ENCODE results near the gene NOXRED1.

The NOXRED1 gene

DNA sequence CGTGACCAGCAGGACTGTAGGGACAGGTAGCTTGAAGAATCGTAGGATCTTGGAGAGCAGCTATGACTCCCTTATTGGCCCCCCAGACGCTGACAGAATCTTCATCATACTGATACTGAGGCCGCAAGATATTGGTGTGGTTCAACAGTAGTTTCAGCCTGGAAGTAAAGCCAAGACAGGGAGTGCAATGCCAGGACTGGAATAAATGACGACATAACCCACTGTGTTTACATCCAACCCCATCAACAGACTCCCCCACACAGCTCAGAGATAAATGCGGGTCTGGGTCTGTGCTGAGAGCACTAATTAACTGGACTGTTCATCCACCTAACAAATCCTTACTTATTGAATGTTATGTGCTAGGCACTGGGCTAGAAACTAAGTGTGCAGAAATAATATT is 16.6 kb downstream of the NOXRED1 start:
- DNase-seq, result no peak

DNA sequence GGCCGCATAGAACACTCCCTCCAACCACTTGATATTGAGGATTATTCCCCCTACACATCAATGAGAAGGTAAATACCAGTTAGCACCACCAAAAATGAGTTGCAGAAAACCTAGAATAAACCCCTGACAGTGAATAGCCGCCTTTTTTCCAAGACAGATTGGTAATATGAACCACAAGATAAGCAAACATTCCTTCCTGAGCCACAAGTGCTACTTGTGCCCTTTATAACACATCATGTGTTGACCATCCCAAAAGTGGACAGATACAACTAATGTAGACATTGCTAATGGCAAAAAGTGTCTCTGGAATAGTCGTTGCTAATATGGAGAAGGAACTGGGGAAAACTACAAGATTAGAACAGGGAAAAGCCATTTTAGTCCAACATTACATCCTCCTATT is 17.2 kb downstream of the NOXRED1 start:
- DNase-seq, result no peak

DNA sequence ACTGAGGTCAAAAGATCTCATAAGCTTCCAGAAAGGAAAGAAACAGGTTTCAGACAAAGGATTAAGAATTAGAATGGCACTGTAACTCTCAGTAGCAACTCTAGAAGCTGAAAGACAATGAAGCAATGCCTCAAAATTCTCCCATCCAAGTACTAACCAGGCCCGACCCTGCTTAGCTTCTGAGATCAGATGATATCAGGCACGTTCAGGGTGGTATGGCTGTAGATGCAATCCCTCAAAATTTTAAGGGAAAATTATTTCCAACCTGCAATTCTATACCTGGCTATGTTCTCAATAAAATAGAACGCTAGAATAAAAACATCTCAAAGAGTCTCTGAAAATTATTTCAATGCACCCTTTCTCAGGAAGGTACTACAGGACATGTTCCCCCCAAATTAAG is 19.6 kb downstream of the NOXRED1 start:
- no peak for DNase-seq

DNA sequence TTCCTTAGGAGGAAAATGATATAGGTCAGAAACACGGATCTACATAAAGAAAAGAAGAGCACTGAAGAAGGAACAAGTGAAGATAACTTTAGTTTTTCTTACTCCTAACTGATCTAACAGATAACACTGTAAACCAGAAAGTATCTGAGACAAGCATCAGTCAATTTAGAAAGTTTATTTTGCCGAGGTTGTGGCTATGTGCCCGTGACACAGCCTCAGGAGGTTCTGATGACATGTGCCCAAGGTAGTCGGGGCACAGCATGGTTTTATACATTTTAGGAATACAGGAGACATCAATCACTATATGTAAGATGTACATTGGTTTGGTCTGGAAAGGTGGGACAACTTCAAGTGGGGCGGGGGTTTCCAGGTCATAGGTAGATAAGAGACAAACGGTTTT is 23.1 kb downstream of the NOXRED1 start:
- no peak for DNase-seq

DNA sequence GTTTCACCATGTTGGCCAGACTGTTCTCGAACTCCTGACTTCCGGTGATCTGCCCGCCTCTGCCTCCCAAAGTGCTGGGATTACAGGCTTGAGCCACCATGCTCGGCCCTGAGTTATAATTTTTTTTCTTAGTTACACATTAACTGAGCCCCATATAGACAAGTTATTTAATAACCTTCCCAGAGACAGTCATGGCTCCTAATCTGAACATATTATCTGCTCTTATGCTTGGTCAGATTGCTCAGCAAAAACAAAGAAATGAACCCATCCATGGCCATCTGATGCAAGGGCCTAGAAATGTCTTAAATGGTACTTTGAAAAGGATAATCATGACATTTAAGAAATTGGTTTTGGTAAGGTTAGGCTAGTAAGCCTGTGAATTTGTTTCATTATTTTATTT is 33.1 kb downstream of the NOXRED1 start:
- DNase-seq, result no peak

DNA sequence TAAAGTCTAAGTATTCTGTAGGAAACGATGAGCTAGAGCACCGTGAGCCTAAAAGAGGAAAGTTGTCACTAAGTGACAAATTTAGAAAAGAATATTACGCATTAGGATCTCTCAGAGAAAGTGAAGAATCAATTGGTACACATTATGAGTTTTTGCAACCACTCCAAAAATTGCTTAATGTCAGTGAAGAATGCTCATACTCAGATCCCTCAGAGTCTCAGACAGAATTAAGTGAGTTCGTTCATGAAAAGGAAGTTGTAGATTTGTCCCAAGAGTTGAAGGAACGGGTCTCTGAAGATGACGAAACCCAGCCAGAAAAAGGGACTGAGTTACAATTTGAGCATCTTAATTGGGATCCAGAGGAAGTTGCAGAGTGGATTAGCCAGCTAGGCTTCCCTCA is 44.6 kb downstream of the NOXRED1 start:
- no peak for DNase-seq

DNA sequence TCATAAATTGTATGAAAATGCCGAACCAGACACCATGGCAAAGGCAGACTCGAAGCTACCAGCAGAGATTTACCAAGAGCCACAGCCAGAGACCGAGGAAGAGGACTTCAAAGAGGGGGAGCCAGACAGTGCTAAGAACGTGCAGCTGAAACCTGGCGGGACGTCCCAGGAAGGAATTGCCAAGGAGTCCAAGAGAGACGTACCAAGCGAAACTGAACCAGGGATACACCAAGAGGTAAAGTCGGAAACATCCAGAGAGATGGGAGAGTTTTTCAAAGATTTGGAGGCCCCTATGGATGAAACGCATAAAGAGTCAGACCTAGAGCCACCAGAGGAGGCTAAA is 45.9 kb downstream of the NOXRED1 start:
- DNase-seq, result no peak

DNA sequence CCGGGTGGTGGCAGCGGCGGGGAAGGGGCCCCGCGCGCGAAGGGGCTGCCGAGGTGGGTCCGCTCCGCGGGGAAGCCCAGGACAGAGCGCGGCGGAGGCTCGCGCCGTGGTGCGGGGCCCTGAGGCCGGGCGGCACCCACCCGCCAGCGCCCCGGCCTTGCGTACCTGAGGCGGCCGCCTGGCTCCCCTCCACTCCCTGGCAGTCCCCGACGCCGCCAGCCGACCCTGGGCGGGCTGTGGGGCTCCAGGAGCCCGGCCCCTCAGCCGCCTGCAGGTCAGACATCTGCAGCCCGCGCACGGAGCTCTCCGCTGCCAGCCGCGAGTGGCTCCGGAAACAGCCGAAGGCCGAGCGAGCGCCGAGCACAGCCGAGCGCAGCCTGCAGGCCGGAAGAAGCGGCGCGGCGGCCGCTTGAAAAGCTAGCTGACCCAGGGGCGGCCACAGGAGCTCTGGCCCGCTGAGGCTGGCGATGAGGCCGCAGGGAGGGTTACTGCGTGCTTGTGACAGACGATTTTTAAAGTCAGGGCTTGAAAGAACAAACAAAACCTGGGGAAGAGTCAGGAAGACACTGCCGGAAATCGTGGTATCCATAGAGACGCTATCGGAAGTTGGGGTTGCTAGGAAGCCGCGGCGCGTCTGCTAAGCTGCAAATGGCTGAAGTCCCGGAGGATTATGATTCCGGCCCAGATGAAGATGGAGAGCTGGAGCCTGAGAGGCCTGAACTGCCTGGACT is 46.4 kb downstream of the NOXRED1 start, which contains the start of the genes SAMD15 and TMED8:
Gene SAMD15, plus strand, starts transcription at position 609 of the 731 bp plus-strand sequence. Its CDS starts 40 bp downstream, at position 649.
Gene TMED8, minus strand, starts transcription at position 324 of the 731 bp plus-strand sequence. Its CDS starts 41 bp downstream, at position 283.
- DNase-seq, result peak; percentile 88

DNA sequence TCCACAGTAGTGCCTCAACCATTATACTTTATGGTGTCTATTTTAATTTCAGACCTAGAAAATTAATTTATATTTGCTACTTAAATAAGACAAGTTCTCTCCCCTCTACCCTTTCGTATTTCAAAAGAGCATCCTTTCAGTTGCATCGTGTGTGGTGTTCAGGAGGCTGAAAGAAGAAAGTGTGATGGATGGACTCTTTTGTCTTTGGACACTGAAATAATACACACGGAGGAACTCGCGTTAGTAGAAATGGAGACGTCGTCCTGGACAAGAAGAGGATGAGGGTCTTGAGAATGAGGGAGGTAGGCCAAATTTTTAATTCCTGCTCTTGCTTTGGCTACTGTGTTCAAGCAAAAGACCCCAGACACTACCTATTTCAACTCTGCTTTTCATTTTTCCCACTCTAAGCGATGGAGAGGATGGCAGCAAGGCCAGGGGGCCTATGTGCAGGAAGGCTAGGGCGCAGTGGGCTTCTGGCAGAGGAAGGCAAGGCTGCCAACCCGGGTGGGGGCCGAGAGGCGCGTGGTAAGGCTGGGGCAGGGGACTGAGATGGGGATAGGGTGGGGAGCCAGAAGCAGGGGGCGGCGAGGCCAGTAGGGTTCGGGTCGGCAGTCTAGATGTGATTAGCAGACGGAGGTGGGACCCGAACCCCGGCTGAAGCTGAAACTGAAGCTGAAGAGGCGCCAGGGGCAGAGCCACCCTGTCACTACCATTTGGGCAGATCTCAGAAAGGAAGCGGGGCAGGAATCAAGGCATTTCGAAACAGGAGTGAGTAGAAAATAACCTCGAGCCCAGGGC is 47.2 kb downstream of the NOXRED1 start:
- peak; percentile 55 for DNase-seq

DNA sequence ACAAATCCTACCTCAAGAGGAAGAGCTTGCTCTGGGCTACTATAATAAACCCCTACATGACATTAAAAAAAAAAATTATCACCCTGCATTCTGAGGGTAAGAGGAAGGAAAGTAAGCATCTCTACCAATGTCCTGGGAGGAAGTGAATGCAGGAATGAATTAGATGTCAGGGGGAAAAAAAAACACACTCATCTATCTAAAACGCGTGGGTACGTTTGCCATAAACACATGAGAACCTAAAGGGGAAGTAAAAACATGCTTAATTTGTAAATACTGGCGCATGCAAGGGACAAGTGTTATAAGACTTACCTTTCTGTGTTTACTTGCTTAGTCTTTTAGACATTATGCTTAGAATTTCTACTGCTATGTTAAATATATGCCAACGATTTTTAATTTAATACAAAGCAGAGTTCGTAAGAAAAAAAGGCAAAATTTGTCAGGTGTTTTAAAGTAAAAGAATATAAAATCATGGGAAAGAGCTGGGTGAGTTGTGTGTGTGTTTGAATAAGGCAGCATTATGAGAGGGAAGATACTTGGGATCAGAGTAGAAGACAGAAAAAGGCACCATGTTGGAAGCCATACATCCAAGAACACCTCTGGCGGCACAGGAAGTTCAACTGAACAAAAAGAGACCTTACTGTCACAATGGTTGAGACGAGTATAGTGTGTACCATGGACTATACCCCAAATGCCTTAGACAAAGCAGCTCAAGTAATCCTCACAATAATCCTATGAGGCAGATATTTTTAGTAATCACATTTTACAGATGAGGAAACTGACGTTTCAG is 48.0 kb downstream of the NOXRED1 start:
- DNase-seq, result no peak

DNA sequence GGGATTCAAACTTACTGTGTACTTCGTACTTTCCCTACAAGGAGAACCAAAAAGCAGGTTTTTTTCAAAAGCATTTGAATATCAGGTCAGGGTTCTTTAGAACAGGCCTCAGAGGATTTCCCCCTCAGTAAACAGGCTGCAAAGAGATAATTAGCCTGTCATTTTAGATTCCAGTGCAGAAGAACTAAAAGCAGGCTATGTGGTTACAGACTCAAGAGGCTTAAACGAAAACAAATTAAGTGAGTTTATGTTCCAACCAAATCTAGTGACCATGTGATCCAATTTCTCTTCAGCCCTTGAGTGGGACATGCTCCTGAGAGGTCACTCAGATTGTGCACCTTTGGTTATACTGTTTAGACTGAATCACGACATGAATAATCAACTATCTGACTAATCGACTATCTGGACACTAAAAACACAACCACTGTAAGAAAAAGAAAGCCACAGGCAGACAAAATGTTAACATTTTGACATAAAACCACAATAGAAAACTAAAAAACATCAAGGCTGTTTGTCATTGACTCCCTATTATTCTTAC is 51.0 kb downstream of the NOXRED1 start:
- no peak for DNase-seq

DNA sequence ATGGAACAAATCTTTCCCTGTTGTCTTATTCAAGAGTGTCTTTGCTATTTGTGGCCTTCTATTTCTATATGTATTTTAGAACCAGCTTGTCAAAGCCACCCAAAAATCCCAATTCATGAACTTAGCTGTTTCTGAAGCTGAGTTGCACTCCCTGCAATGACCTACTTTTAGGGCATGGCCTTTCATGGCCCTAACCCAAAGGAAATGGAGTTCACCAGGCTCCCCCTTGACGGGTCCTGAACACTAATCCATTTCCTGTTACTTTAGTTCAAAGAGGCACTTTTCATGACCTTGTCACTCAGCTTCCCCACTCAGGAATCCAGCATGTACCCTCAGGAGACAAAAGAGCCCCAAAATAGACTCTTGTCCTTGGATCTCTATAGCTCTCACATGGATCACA is 54.0 kb downstream of the NOXRED1 start:
- no peak for DNase-seq

DNA sequence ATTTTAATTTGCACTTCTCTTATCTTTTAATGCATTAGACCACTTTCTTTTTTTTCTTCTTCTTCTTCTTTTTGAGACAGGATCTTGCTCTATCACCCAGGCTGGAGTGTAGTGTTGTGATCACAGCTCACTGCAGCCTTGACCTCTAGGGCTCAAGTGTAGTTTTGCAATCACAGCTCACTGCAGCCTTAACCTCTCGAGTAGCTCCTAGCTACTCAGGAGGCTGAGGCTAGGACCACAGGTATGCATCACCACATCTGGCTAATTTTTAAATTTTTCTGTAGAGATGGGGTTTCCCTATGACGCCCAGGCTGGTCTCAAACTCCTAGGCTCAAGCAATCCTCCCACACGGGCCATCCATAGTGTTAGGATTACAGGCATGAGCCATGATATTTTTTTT is 59.2 kb downstream of the NOXRED1 start:
- DNase-seq, result no peak

DNA sequence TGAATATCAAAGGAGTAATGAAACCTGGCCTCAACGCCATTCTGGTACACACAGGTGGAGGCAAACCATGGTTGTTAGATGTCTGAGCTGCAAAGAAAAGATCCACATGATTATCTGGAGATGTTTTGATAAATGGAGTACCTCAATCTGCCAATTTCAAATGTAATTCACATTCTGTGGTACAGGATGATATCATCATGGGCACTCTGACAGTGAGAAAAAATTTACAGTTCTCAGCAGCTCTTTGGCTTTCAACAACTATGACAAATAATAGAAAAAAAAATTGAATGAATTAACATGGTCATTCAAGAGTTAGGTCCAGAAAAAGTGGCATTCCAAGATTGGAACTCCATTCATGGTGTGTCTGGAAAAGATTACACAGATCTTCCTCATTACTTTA is 63.7 kb downstream of the NOXRED1 start:
- DNase-seq, result no peak

DNA sequence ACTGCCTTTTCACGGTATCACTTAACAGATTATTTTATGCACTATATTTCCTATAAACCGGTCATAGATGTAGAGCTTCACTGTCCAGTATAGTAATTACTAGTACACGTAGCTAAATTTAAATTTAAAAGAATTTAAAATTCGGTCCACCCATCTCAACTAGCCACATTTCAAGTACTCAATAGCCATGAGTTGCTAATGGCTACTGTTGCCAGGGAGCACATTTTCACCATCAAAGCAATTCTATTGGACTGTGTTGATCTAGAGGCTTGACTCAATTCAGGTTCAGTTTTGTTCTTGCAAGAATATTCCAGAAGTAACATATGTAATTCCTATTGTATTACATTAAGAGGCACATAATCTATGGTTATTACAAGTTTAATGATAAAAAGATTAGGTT is 66.4 kb downstream of the NOXRED1 start:
- DNase-seq, result no peak

DNA sequence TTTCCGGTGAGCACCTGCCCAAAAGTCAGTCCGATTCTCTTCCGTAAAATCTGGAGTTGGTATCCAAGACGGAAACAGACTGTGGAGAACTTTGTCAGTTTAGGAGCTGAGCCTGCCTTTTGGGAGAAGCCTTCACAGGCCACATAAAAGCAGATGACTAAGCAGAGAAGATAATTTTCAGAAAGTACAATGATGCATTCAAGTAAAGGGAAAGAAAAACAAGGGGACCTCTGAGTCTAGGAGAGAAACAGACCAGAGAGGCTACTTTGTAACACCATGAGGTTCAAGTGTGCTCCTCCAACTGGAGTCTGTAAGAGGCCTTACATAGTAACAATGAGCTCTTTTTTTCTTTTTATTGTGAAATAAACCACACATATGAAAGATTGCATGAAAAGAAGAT is 67.5 kb downstream of the NOXRED1 start:
- no peak for DNase-seq

DNA sequence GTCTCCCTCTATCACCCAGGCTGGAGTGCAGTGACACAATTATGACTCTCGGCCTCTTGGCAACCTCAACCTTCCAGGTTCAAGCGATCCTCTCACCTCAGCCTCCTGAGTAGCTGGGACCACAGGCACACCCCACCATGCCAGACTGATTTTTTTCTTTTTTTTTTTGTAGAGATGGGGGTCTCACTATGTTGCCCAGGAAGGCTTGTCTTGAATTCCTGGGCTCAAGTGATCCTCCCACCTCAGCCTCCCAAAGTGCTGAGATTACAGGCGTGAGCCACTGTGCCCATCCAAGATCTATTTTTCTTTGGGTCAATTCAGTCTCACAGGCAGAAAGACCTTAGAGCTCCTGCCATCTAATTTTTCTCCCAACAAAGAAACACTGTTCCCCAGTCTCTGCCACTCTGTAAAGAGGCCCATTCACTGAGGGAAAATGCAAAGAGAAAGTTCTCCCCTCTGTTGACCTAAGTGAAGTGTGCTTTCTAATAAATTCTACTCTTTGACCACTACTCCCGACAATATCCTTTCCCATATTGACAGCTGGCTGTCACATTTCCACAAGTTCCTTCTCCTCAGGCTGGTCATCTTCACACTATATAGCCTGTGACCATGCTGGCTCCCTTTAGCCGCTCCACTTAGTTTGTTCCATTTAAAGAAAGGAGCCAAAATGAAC is 69.7 kb downstream of the NOXRED1 start:
- no peak for DNase-seq

DNA sequence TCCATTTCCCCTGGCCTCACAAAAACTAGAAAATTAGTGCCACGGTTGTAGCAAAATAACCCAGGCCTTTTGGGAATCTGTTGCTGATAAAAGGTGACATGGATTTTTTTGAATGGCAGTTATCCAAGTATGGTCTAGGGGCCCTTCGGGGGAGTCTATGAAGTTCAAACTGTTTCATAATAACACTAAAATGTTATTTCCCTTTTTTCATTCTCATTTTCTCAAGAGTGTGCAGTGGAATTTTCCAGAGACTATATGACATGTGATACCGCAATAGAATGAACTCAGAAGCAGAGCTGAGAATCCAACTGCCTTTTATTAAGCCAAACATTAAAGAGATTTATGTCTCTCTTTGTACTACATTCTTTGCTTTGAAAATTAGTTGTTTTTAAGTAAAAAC is 75.6 kb downstream of the NOXRED1 start:
- no peak for DNase-seq

DNA sequence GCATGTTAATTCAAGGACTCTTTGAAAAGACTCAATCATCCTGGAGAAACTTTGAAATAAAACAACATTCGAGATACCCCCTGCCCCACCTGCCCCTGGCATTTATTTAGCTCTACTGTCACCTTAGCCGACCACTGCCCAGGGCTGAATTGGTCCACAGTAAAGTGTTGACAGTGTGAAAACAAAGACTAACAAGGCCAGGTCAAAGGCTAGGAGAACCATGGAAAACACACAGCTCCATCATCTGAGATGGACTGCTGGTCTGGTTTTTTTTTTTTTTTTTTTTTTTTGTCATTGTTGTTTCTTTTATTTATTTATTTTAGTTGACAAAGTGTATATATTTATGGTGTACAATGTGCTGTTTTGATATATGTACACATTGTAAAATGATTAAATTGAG is 76.8 kb downstream of the NOXRED1 start:
- DNase-seq, result no peak

DNA sequence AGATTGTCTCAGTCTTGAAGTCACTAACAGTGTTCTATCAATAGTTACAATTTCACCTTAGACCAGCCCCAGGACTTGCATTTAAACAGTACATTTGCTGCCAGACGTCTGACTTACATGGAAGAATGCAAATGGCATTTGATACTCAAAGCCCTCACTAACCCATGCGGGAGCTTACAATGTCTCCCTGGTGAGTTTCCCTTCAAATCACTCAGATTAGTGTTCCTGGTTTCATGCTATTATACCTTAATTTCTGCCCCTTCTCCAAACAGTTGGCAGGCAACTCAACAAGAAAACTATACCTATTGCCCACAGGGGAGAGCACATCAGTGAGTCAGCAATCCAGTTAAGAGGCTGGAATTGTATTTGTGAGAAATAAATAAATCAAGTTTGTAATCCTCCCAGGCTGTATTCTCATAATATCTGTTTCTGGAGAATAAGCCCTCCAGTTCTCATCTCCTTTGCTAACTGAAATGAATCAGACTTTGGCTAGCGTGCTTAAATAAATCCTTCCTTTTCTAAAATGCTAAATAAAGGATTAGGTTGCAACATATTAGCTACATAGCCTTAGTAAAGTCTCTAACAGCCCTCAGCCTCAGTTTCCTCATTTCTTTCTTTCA is 78.8 kb downstream of the NOXRED1 start:
- no peak for DNase-seq

All from stimulated activated CD4-positive, alpha-beta T cell treated with anti-CD3 and anti-CD28 coated beads, Interleukin-15, amount 100 ng/mL, for 24 hours (primary cell).